GM12874 (cell line): ENCODE data around the gene NAPSA.

ENCODE experiments used
- TF ChIP-seq, protein P1 (sequence below): IDR thresholded peaks from 2 replicates; pipeline ENCODE4 v1.5.1; 2011; ENCODE audit warnings: low read depth, mild to moderate bottlenecking, control low read depth, low read length, moderate library complexity; ENCODE audit not compliant: insufficient read depth

Gene NAPSA

DNA sequence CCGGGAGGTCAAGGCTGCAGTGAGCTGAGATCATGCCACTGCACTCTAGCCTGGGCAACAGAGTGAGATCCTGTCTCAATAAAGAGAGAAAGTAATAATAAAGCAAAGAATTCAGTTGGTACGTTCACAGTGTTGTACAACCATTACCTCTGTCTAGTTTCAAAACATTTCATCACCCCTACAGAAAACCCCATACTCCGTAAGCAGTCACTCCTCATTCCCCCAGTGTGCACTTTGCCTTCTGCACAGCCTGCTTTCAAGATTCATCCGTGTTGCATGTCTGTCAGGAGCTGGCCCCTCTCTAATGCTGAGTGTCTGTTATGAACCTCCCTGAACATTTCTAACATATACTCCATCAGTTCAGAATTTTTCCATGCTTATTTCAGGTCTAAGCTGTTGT lies 28.1 kb upstream of the NAPSA start:
- TF ChIP-seq, protein P1, sequence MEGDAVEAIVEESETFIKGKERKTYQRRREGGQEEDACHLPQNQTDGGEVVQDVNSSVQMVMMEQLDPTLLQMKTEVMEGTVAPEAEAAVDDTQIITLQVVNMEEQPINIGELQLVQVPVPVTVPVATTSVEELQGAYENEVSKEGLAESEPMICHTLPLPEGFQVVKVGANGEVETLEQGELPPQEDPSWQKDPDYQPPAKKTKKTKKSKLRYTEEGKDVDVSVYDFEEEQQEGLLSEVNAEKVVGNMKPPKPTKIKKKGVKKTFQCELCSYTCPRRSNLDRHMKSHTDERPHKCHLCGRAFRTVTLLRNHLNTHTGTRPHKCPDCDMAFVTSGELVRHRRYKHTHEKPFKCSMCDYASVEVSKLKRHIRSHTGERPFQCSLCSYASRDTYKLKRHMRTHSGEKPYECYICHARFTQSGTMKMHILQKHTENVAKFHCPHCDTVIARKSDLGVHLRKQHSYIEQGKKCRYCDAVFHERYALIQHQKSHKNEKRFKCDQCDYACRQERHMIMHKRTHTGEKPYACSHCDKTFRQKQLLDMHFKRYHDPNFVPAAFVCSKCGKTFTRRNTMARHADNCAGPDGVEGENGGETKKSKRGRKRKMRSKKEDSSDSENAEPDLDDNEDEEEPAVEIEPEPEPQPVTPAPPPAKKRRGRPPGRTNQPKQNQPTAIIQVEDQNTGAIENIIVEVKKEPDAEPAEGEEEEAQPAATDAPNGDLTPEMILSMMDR = no peak

DNA sequence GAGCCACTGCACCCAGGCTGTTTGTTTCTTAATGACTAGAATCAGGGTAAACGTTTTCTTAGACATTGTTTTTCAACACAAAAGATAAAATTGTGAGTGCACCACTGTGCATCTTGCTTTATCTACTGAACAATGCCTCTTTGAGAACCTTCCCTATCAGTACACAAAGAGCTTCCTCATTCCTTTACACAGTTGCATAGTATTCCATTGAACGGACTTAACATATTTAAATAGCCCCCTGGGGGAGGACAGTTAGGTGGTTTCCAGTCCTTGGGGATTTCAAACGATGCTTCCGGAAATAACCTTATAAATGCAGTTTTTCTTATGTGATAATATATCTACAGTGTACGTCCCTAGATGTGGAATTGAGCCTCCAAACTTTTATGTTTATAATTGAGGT lies 27.3 kb upstream of the NAPSA start:
- TF ChIP-seq, protein P1 = no peak

DNA sequence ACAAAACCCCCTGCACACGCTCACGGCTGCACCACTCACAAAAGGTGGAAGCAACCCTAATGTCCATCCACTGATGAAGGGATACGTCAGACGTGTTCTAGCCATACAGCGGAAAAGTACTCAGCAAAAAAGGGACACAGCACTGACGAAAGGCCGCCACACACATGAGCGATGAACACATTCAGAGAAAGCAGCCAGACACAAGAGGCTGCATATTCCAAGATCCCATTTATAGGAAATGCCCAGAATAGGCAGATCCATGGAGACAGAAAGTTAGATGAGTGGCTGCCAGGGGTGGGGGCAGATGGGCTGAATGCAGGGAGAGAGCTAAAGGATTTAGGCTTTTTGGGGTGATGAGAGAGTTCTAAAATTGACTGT lies 22.4 kb upstream of the NAPSA start:
- TF ChIP-seq, protein P1 = no peak

DNA sequence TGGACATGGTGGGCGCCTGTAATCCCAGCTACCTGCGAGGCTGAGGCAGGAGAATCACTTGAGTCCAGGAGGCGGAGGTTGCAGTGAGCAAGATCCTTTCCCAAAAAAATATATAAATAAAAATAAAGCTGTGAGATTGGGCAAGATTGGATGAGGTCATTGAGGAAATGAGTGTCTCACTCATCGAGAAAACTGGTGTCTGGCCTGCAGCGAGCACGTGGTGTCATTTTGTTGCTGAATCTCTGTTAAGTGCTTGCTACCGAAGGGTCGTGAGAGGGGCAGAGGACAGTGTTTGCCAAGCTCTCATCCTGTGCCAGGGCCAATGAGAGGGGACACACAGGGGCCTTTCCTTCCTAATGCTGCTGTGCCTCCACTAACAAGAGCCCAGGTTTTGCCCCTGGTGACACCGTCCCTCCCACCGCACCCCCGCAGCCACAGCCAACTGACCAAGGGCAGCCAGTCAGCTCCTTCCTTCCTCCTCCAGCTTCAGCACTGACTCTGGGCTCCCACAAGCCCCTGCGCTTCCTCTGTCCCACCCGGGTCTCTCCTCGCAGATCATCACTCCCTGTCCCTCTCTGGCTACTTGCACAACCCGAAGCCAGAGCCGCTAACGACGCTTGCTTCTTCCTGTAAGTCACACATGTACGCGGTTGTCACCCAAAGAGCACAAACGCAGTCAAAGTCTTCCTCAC lies 21.9 kb upstream of the NAPSA start:
- TF ChIP-seq, protein P1 = no peak

DNA sequence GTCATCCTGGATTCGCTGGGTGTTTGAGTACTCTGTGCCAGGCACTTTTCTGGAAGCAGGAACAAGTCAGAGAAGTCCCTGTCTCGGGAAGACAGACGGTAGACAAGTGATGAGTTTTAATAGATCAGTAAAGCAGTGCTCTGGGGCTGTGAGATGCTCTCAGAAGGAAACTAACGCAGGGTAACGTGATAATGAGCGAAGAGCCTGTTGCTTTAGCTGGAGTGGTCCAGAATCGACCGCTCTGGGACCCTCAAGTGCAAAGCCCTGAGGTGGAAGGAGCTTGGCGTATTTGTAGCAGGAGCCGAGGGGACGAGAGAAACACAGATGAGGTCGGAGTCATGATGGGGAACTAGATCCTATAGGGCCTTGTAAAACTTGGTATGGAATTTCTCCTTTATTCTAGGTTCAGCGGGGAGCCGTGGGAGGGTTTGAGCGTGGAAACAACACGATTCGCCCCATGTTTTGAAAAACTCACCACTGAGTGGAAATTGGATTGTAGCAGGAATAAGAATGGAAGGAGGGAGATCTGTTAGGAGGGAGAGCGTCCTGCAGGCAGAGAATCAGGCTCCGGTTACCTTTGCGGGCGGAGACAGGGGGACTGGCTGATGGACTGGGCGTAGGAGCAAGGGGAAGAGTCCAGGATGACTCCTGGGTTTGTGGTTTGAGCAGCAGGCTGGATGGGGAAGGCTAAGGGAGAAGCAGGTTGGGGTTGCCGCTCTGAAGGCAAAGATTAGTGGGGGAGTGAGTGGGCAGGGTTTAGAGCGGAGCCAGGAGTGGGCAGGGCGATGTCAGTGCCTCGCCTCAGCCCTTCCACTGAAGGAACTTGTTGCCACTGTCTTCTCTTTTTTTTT lies 19.5 kb upstream of the NAPSA start:
- TF ChIP-seq, protein P1 = no peak

DNA sequence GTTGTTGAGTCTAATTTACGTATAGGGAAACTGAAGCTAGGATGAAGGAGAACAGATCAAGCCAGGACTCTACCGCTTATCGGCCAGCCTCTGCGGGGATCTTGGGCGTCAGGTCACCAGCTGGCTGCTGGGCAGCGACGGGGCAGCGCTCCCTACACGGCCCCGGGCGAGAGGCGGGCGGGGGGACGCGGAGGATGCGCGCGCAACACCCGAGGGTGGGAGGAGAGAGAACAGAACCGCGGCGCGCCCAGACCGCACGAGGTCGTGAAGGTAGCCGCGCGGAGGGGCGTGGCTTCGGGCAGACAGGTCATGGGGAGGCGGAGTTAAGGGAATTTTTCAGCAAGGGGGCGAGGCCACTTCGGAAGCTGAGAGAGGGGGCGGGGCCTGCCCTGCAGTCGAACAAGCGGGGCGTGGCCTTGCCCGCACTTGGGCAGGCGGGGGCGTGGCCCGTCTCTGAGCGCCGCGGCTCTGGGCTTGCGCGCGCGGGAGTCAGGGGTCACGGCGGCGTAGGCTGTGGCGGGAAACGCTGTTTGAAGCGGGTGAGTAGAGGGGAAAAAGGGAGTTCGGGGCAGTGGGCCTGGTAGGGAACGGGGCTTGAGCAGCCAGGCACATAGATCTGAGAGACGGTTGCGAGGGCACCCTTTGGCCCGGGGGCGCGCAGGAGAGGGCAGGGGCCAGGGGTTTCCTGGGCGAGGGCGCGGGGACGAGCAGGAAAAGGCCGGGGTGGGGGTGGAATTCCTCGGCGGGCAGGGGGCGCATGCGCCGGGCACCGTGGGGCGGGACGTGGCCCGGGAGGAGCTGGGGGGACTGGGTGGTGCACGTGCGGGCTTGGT lies 18.6 kb upstream of the NAPSA start, which contains the start of gene POLD1:
POLD1 (plus strand) TSS at position 496 of the 833 bp plus-strand sequence. CDS start 14,505 bp downstream, outside the sequence.
- TF ChIP-seq, protein P1 = no peak
